Measurements from ENCODE around the gene MFSD12.

Gene MFSD12

GRCh38 chr19:3520166-3521103 lies 37.0 kb downstream of the MFSD12 start:
- H3K4me3 ChIP-seq (ENCODE audit: low read depth, low read length) = no peak overlapping the region
- TF ChIP-seq, protein P1, sequence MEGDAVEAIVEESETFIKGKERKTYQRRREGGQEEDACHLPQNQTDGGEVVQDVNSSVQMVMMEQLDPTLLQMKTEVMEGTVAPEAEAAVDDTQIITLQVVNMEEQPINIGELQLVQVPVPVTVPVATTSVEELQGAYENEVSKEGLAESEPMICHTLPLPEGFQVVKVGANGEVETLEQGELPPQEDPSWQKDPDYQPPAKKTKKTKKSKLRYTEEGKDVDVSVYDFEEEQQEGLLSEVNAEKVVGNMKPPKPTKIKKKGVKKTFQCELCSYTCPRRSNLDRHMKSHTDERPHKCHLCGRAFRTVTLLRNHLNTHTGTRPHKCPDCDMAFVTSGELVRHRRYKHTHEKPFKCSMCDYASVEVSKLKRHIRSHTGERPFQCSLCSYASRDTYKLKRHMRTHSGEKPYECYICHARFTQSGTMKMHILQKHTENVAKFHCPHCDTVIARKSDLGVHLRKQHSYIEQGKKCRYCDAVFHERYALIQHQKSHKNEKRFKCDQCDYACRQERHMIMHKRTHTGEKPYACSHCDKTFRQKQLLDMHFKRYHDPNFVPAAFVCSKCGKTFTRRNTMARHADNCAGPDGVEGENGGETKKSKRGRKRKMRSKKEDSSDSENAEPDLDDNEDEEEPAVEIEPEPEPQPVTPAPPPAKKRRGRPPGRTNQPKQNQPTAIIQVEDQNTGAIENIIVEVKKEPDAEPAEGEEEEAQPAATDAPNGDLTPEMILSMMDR (IDR thresholded peaks at IDR 0.05; ENCODE audit: low read depth, low read length) = no peak
- TF ChIP-seq MYC (IDR thresholded peaks at IDR 0.05; ENCODE audit: low read depth, low read length) (no peak), POLR2A (IDR thresholded peaks at IDR 0.05; ENCODE audit: extremely low read depth, insufficient read length) (no peak), MAX (IDR thresholded peaks at IDR 0.05; ENCODE audit: low read depth, low read length) (no peak)
- no peak for DNase-seq (ENCODE audit: low read depth)

GRCh38 chr19:3519126-3519525 lies 38.3 kb downstream of the MFSD12 start:
- H3K4me3 ChIP-seq (ENCODE audit: low read depth, low read length) = no peak overlapping the region
- TF ChIP-seq MAX (IDR thresholded peaks at IDR 0.05; ENCODE audit: low read depth, low read length) (no peak), MYC (IDR thresholded peaks at IDR 0.05; ENCODE audit: low read depth, low read length) (no peak), POLR2A (IDR thresholded peaks at IDR 0.05; ENCODE audit: extremely low read depth, insufficient read length) (no peak)
- TF ChIP-seq, protein P1 (IDR thresholded peaks at IDR 0.05; ENCODE audit: low read depth, low read length) = no peak
- no peak for DNase-seq (ENCODE audit: low read depth)

DNA sequence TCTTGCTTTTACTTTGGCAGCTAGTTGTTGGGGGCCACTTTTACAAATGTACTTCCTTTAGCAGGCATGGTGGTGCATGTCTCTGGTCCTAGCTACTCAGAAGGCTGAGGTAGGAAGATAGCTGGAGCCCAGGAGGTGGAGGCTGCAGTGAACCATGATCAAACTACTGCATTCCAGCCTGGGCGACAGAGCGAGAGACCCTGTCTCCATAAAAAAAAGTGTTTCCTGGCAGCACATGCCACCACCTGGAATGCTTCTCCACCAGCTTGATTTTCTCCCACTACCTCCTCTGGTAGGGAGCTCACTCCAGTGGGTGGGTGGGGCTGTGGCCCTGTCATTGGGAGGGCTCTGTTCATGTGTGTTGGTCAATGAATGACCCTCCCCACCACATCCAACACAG lies 38.7 kb downstream of the MFSD12 start:
- H3K4me3 ChIP-seq (ENCODE audit: low read depth, low read length) = no peak overlapping the region
- TF ChIP-seq, protein P1 (IDR thresholded peaks at IDR 0.05; ENCODE audit: low read depth, low read length) = no peak
- TF ChIP-seq MAX (IDR thresholded peaks at IDR 0.05; ENCODE audit: low read depth, low read length) = no peak
- no peak for TF ChIP-seq POLR2A (IDR thresholded peaks at IDR 0.05; ENCODE audit: extremely low read depth, insufficient read length)
- no peak for TF ChIP-seq MYC (IDR thresholded peaks at IDR 0.05; ENCODE audit: low read depth, low read length)
- DNase-seq (ENCODE audit: low read depth) = no peak

DNA sequence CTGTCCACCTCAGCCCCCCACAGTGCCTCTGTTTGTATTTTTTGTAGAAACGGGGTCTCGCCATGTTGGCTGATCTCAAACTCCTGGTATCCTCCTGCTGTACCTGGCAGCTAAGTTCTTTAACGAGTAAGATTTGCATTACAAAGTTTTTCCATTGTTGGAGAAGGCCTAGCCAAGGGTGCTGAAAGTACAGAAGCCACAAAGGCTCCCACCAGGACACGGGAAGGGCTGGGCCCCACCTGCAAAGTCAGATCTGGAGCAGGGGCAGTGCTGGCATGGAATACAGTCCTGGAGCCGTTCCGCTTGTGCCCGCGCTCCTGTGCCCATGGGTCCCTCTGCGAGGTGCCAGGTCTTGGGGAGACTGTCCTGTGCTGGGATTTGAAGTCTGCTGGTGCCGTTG lies 39.1 kb downstream of the MFSD12 start:
- DNase-seq (ENCODE audit: low read depth) = no peak
- no peak overlapping the region for H3K4me3 ChIP-seq (ENCODE audit: low read depth, low read length)

GRCh38 chr19:3517638-3518037 lies 39.7 kb downstream of the MFSD12 start:
- no peak for DNase-seq (ENCODE audit: low read depth)
- no peak overlapping the region for H3K4me3 ChIP-seq (ENCODE audit: low read depth, low read length)
- TF ChIP-seq, protein P1 (IDR thresholded peaks at IDR 0.05; ENCODE audit: low read depth, low read length) = no peak
- no peak for TF ChIP-seq MYC (IDR thresholded peaks at IDR 0.05; ENCODE audit: low read depth, low read length)
- TF ChIP-seq POLR2A (IDR thresholded peaks at IDR 0.05; ENCODE audit: extremely low read depth, insufficient read length) = no peak
- TF ChIP-seq MAX (IDR thresholded peaks at IDR 0.05; ENCODE audit: low read depth, low read length) = no peak

More for the DNA sequence above, 39.1 kb downstream of the MFSD12 start:
- TF ChIP-seq POLR2A (IDR thresholded peaks at IDR 0.05; ENCODE audit: extremely low read depth, insufficient read length) (no peak), MAX (IDR thresholded peaks at IDR 0.05; ENCODE audit: low read depth, low read length) (no peak), MYC (IDR thresholded peaks at IDR 0.05; ENCODE audit: low read depth, low read length) (no peak)
- TF ChIP-seq, protein P1 (IDR thresholded peaks at IDR 0.05; ENCODE audit: low read depth, low read length) = no peak
